Progenitor cell of endocrine pancreas (in vitro differentiated cells): ENCODE measurements around the gene IPO9. TPM values are rescaled to one million over a fixed set of nuclear protein-coding genes. Genes with fewer than 3 reads are reported as not detected.

Experiments used
- DNase-seq: peaks from one replicate; pipeline ENCODE4 v3.0.0; 2021; ENCODE audit warnings: low spot score; ENCODE audit not compliant: unreplicated experiment
- H3K27ac Mint-ChIP-seq: 2 replicates; pipeline ENCODE4 v1.8.0; 2021; ENCODE audit warnings: mild to moderate bottlenecking, moderate library complexity, mixed read lengths
- H3K27me3 Mint-ChIP-seq: 2 replicates; pipeline ENCODE4 v1.8.0; 2021; ENCODE audit warnings: mixed read lengths
- H3K36me3 Mint-ChIP-seq: 2 replicates; pipeline ENCODE4 v1.8.0; 2022; ENCODE audit warnings: mixed read lengths; ENCODE audit not compliant: insufficient read depth
- H3K4me1 Mint-ChIP-seq: 2 replicates; pipeline ENCODE4 v1.8.0; 2021; ENCODE audit warnings: low read depth, mixed read lengths
- H3K4me3 Mint-ChIP-seq: 2 replicates; pipeline ENCODE4 v1.8.0; 2021; ENCODE audit warnings: low read depth, mild to moderate bottlenecking, moderate library complexity, mixed read lengths
- H3K9me3 Mint-ChIP-seq: 2 replicates; pipeline ENCODE4 v1.8.0; 2021; ENCODE audit warnings: low read depth, mixed read lengths
- total RNA-seq: library from RNA; stranded (reverse); gene quantifications from 2 replicates; pipeline ENCODE4 v1.2.1, GENCODE V29; 2021
- TF ChIP-seq, protein P1 (sequence below): fragments of 200-600 bp; sonication (generic); IDR thresholded peaks from one replicate; pipeline ENCODE4 v1.5.0; 2021; ENCODE audit warnings: antibody characterized with exemption, mild to moderate bottlenecking; ENCODE audit not compliant: unreplicated experiment

The IPO9 gene
- total RNA-seq, 1 donor from 2014 or later, result 99.8 TPM

DNA sequence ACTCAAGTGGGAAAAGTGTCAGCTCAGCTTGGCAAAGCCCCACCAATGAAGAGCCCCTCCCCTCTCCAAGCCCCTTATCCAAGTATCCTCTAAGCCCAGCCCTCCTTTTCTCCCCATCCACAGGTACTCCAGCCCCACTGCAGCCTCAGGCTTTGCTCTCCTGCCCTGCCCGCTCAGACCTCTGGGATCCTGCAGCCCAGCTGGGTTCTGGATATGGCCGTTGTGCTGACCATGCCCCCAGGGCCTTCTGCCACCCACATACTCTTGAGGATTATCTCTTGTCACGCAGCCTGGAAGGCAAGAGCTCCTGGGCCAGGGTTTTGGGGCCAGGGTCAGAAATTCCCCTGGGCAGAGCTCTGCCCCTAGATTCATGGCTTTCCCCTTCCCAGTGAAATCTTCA lies 64.5 kb downstream of the IPO9 start:
- H3K4me3 Mint-ChIP-seq, result no peak overlapping the region
- peaks cover 25% of the 10 kb centered on the region for H3K27me3 Mint-ChIP-seq
- no peak overlapping the region for H3K27ac Mint-ChIP-seq
- peaks cover 4% of the 10 kb centered on the region for H3K4me1 Mint-ChIP-seq
- TF ChIP-seq, protein P1, sequence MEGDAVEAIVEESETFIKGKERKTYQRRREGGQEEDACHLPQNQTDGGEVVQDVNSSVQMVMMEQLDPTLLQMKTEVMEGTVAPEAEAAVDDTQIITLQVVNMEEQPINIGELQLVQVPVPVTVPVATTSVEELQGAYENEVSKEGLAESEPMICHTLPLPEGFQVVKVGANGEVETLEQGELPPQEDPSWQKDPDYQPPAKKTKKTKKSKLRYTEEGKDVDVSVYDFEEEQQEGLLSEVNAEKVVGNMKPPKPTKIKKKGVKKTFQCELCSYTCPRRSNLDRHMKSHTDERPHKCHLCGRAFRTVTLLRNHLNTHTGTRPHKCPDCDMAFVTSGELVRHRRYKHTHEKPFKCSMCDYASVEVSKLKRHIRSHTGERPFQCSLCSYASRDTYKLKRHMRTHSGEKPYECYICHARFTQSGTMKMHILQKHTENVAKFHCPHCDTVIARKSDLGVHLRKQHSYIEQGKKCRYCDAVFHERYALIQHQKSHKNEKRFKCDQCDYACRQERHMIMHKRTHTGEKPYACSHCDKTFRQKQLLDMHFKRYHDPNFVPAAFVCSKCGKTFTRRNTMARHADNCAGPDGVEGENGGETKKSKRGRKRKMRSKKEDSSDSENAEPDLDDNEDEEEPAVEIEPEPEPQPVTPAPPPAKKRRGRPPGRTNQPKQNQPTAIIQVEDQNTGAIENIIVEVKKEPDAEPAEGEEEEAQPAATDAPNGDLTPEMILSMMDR, result no peak
- H3K36me3 Mint-ChIP-seq, result no peaks in the 10 kb centered on the region
- H3K9me3 Mint-ChIP-seq, result no peaks in the 10 kb centered on the region
- no peak for DNase-seq

DNA sequence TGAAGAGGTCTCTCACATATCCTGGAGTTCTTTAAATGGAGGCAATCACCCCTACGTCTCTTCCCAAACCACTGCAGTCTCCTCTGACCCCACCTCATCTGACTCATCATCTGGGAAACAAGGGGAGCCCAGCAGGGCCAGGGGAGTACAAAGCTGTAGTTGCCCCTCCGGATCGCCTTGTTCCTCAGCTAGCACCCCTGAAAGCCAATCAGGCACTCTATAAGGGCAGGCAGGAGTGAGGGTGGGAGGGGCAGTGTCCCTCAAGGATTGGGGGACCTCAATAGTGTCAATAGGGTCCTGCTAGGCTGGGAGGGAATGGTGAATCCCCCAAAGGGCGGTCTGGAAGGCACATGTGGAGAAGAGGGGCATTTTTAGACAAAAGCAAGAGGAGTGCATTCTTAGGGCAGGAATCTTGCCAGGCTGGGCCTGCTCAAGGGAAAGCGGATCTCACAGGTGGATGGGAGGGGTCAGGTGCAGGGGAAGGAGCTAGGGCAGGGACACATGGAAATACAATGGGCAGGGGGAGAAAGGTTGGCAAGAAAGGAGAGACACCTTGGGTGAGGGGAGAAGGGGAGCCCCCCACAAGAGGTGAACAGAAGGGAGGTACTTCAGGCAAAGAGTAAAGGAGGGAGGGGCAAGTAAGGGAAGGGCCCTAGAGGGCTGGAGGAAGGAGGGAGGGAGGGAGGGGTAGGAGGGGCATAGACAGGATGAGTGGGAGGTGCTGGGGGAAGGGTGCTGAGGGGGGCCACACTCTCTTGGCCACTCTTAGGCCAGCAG lies 65.6 kb downstream of the IPO9 start:
- H3K36me3 Mint-ChIP-seq, result no peaks in the 10 kb centered on the region
- H3K27ac Mint-ChIP-seq, result no peak overlapping the region
- H3K4me3 Mint-ChIP-seq, result no peak overlapping the region
- TF ChIP-seq, protein P1, result no peak
- H3K4me1 Mint-ChIP-seq, result peaks cover 3% of the 10 kb centered on the region
- H3K27me3 Mint-ChIP-seq, result peaks cover 23% of the 10 kb centered on the region
- no peaks in the 10 kb centered on the region for H3K9me3 Mint-ChIP-seq
- DNase-seq, result no peak

DNA sequence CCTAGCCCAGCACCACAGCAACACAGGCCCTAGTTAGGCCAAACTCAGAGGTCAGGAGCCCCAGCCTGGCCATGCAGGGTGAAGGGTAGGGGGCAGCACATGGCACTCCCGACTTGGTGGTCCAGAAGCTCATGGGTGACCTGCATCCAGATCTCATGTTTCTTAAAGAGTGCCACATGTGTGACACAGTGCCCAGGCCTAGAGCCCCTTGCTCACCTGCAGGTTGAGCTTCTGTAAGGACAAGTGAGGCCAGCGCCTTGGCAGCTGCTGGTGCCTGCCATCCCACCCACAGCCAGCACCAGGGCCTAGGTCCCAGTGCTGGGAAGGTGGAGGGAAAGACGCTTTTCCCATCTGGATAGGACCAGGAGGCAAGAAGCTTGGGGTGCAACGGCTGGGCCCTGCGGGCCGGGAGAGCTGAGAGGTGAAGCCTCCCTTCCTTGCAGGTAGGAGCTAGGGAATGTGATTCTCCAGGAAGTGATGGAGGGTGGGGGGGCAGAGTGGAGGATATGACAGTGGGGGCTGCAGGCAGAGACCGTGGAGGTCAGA lies 66.2 kb downstream of the IPO9 start:
- H3K9me3 Mint-ChIP-seq, result no peaks in the 10 kb centered on the region
- H3K4me3 Mint-ChIP-seq, result no peak overlapping the region
- H3K27ac Mint-ChIP-seq, result no peak overlapping the region
- peaks cover 3% of the 10 kb centered on the region for H3K4me1 Mint-ChIP-seq
- no peaks in the 10 kb centered on the region for H3K36me3 Mint-ChIP-seq
- DNase-seq, result no peak
- peaks cover 22% of the 10 kb centered on the region for H3K27me3 Mint-ChIP-seq
- TF ChIP-seq, protein P1, result no peak

DNA sequence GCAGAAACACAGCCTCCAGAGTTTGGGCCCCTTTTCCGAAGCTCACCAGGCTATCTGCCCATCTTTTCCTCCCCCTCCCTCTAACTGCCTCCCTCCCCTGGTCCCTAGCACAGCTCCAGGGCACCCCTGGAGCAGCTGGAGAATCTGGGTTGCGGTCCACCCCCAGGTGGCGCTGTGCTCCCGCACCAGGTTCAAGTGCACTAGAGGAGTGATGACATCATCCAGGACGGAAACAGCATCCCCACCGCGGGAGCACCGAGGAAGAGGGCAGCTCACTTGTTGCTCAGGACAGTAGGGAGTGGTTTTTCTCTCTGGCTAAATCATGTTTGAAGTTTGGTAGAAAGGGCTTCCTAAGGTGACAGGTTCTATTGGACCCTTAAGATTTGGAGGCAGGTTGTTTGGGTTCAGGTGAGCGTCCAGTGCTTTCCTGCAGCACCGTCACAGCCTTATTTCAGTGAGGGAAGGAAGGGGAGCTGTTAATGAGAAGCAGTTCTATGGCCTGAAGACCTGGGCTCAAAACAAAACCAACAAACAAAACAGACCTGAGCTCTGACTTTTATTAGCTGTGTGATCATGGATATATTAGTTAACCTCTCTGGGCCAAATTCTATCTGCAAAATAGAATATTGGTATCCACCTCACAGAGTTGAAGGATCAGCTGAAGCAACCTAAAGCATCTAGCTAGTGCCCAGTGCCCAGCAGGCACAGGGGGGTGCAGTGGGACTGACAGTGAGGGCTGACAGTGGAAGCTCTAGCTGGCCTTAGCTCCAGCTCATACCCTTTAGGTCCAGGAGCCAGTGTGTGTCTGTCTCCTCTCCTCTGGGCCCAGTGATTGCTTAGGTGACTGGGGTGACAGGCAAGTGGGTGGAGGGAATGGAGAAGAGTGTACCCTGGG lies 67.2 kb downstream of the IPO9 start:
- Mint-ChIP-seq H3K36me3 (no peaks in the 10 kb centered on the region), H3K4me1 (peaks cover 3% of the 10 kb centered on the region), H3K27ac (no peak overlapping the region), H3K4me3 (peak overlapping the region; percentile 31), H3K27me3 (peaks cover 20% of the 10 kb centered on the region), H3K9me3 (no peaks in the 10 kb centered on the region)
- TF ChIP-seq, protein P1, result peak; percentile 97
- peak; percentile 89 for DNase-seq

DNA sequence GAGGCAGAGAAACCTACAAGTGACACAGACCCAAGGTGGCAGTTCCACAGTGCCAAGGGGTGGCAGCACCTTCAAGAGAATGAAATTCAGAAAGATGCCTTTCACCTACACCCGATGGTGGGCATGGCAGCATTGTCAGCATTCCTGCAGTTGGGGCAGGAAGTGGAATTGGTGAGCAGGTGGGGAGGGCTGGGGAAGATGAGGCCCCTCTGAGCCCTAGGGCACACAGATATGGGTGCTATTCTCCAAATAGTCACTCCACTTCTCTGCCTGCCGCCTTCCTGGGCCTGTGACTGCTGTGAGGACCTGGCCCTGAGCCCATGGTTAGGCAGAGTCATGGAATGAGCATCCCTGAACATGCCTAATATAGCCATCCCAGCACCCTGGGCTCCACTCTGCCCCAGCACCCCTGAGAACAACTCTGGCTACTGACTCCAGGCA lies 68.0 kb downstream of the IPO9 start:
- no peak overlapping the region for H3K4me3 Mint-ChIP-seq
- peaks cover 17% of the 10 kb centered on the region for H3K27me3 Mint-ChIP-seq
- TF ChIP-seq, protein P1, result no peak
- no peaks in the 10 kb centered on the region for H3K9me3 Mint-ChIP-seq
- H3K27ac Mint-ChIP-seq, result no peak overlapping the region
- H3K36me3 Mint-ChIP-seq, result no peaks in the 10 kb centered on the region
- no peak for DNase-seq
- H3K4me1 Mint-ChIP-seq, result peaks cover 3% of the 10 kb centered on the region
